IPS DF 19.7 (cell line): ENCODE measurements around the gene MDM2.
A peak's percentile ranks its signal among the peaks of the same experiment; 100 is the strongest.
"Not testable (repeated sequence)": the region's sequence is repeated elsewhere in the genome, so short reads cannot be mapped to it uniquely, and the experiment has no call there.

Experiments used
- DNase-seq: peaks from one replicate; pipeline ENCODE4 v3.0.0-alpha.2; 2013; ENCODE audit warnings: low read depth, low spot score

The MDM2 gene

DNA sequence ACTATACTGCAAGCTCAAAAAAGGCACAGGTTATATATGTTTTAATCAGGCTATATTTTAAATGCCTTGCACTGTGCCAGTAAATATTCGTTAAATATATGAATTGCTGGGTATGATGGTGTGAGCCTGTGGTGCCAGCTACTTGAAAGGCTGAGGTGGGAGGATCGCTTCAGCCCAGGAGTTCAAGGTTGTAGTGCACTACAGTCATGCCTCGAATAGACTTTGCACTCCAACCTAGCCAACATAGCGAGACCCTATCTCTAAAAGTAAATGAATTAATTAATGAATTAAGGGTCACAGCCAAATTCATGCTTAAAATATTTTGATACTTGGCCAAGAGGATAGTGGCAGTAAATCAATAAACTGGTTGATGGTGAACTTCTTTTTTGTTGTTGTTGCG is 22.2 kb upstream of the MDM2 start:
- DNase-seq, result no peak

GRCh38 chr12:68786929-68787328 is 21.0 kb upstream of the MDM2 start:
- DNase-seq, result no peak

DNA sequence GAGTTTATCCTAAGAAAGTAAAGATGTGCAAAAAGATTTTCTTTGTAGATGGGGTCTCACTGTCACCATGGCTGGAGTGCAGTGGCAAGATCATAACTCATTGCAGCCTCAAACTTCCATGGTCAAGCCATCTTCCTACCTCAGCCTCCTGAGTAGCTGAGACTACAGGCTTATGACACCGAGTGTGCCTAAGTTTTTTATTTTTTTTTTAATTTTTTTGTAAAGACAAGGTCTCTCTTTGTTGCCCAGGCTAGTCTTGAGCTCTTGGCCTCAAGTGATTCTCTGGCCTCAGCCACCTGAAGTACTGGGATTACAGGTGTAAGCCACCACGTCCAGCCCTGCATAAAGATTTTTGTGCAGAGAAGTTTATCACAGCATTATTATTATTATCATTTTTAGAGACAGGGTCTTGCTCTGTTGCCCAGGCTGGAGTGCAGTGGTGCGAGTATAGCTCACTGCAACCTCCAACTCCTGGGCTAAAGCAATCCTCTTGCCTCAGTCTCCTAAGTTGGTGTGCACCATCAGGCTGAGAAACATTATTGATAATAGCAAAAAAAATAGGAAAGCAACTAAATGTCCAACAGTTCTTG is 19.3 kb upstream of the MDM2 start:
- DNase-seq, result no peak

DNA sequence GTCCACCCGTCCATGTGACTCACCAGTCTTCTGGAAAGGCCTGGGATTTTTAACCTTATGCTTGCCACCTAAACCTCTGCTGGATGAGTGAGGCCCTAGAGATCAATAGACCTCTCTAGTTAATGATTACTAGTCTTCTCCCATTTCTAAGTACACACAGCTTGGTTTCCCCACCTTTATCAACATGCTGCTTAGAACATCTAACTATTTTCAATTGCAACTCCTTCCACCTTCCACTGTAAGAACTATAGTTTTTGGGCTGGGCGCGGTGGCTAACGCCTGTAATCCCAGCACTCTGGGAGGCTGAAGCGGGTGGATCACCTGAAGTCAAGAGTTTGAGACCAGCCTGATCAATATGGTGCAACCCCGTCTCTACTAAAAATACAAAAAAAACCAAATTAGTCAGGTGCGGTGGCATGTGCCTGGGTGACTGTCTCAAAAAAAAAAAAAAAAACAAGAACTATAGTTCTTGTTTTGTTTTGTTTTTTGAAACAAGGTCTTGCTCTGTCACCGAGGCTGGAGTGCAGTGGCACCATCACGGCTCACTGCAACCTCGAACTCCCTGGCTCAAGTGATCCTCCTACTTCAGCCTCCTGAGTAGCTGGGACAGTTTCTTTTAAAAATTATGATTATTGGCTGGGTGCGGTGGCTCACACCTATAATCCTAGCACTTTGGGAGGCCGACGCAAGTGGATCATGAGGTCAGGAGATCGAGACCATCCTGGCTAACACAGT is 18.7 kb upstream of the MDM2 start:
- DNase-seq, result no peak

- no peak for DNase-seq
Observed at GRCh38 chr12:68790081-68790951, 17.7 kb upstream of the MDM2 start.

- no peak for DNase-seq
Observed at GRCh38 chr12:68790952-68791234, 17.1 kb upstream of the MDM2 start.

DNA sequence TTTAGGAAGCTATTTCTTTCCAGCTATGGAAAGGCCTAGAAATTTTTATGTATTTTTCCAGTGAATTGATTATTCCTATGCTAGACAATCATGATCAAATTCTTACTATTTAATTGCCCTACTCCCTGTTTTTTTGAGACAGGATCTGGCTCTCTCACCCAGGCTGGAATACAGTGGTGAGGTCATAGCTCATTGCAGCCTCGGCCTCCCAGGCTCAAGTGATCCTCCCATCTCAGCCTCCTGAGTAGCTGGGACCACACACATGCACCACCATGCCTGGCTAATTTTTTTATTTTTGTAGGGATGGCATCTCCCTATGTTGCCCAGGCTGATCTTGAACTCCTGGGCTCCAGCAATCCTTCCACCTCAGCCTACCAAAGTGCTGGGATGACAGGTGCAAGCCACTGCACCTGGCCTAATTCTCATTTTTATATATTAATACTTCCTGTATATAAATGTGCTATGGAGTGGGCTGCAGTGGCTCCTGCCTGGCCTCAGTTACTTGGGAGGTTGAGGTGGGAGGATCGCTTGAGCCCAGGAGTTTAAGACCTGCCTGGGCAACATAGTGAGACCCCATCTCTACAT is 16.0 kb upstream of the MDM2 start:
- DNase-seq, result no peak

GRCh38 chr12:68792952-68793351 is 15.0 kb upstream of the MDM2 start:
- no peak for DNase-seq

GRCh38 chr12:68793436-68793835 is 14.5 kb upstream of the MDM2 start:
- no peak for DNase-seq

- DNase-seq, result no peak
Observed at GRCh38 chr12:68793975-68794652, 13.9 kb upstream of the MDM2 start.

GRCh38 chr12:68794653-68795251 is 13.2 kb upstream of the MDM2 start:
- DNase-seq, result no peak

- no peak for DNase-seq
Observed at GRCh38 chr12:68796399-68796798, 11.6 kb upstream of the MDM2 start.

DNA sequence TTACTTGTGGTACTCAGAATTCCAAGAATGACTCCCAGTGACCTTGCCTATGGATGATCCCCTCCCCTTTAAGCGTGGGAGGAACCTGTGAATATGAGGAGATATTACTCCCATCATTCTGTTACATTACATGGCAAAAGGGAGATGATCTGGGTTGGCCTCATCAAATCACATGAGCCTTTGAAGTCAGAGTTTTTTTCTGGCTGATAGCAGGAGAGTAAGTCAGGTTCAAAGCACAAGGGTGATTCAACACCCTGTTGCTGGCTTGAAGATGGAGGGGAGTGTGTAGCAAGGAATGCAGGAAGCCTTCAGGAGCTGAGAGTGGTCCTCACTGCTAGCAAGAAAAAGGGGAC is 9.1 kb upstream of the MDM2 start:
- no peak for DNase-seq

GRCh38 chr12:68800294-68800693 is 7.7 kb upstream of the MDM2 start:
- no peak for DNase-seq

DNA sequence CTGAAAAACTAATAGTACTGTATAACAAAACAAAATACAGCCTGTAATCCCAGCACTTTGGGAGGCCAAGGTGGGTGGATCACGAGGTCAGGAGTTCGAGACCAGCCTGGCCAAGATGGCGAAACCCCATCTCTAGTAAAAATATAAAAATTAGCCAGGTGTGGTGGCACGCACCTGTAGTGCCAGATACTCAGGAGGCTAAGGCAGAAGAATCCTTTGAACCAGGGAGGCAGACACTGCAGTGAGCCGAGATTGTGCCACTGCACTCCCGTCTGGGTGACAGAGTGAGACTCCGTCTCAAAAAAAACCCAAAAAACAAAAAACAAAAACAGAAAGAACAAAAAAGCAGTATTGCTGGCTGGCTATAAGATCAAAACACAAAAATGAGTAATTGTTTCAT is 6.9 kb upstream of the MDM2 start:
- not testable (repeated sequence) for DNase-seq

DNA sequence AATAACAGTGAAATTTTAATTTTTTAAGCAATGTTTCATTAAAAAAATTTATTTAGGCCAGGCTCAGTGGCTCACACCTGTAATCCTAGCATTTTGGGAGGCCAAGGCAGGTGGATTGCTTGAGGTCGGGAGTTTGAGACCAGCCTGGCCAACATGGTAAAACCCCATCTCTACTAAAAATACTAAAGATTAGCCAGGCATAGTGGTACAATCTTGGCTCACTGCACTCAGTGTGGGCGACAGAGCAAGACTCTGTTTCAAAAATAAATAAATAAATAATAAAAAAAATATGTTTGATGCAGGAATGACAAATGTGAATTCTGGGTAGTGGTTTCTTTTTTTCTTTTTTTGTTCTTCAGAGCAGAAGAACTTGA is 5.6 kb upstream of the MDM2 start:
- not testable (repeated sequence) for DNase-seq

- not testable (repeated sequence) for DNase-seq
Observed at GRCh38 chr12:68802911-68803651, 4.9 kb upstream of the MDM2 start.

- DNase-seq, result no peak
Observed at GRCh38 chr12:68803948-68804656, 3.9 kb upstream of the MDM2 start.

GRCh38 chr12:68804657-68805591 is 3.1 kb upstream of the MDM2 start:
- peak; percentile 63 for DNase-seq
